ENCODE measurements around the gene PLTP. TPM values are rescaled to one million over a fixed set of nuclear protein-coding genes. Genes with fewer than 3 reads are reported as not detected.
"Not testable (repeated sequence)": the region's sequence is repeated elsewhere in the genome, so short reads cannot be mapped to it uniquely, and the experiment has no call there.

Gene PLTP
- total RNA-seq, 1 donor from 2014 or later: 162 TPM

DNA sequence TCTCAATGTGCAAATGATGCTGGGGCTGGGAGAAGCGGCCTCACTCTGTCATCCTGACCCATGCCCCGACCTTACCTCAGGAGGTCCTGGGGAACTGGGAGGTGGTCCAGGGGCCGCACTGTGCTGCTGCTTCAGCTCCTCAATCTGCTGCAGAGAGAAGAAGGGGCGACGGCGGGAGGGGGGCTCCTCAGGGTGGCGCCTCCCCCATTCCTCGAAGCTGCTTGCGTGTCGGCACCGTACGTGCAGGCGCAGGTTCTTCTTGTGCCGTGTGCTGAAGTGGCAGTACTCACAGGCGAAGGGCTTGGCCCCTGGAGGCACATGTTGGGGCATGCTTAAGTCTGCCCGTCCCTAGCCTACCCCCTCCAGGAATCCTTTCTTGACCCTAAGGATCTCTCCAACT, 47.2 kb upstream of the PLTP start:
- no peak for TF ChIP-seq CTCF (IDR thresholded peaks at IDR 0.05; ENCODE audit: insufficient read depth, low read depth, low read length)
- no peak for TF ChIP-seq EZH2 (IDR thresholded peaks at IDR 0.05; ENCODE audit: insufficient read depth, low read length)
- Histone ChIP-seq H3K36me3 (ENCODE audit: insufficient read depth, low read length) (peaks cover 57% of the 10 kb centered on the region), H3K4me2 (ENCODE audit: low read length) (no peak overlapping the region), H3K4me1 (ENCODE audit: insufficient read depth, low read length) (peaks cover under 1% of the 10 kb centered on the region), H3K9me3 (ENCODE audit: insufficient read depth, low read depth, low read length) (no peaks in the 10 kb centered on the region), H4K20me1 (ENCODE audit: insufficient read depth, low read length) (peaks cover 22% of the 10 kb centered on the region), H3K79me2 (ENCODE audit: insufficient read depth, low read length) (no peaks in the 10 kb centered on the region), H3K4me3 (ENCODE audit: insufficient read depth, low read depth, low read length) (no peak overlapping the region), H2AFZ (ENCODE audit: low read depth, low read length) (no peak overlapping the region), H3K27me3 (ENCODE audit: insufficient read depth, low read length) (no peaks in the 10 kb centered on the region), H3K9ac (ENCODE audit: low read length) (no peak overlapping the region), H3K27ac (ENCODE audit: low read depth, low read length) (no peak overlapping the region)
- Mint-ChIP-seq H3K4me3 (ENCODE audit: unreplicated experiment) (no peak overlapping the region), H3K4me1 (ENCODE audit: low read depth, unreplicated experiment) (no peaks in the 10 kb centered on the region), H3K27me3 (ENCODE audit: low read depth, unreplicated experiment) (no peaks in the 10 kb centered on the region), H3K9me3 (ENCODE audit: unreplicated experiment) (peaks cover 3% of the 10 kb centered on the region), H3K27ac (ENCODE audit: unreplicated experiment) (no peak overlapping the region), H3K36me3 (ENCODE audit: low read depth, unreplicated experiment) (peaks cover 24% of the 10 kb centered on the region)
- FAIRE-seq: no peak
- DNase-seq (ENCODE audit: low read depth): no peak

- no peak for TF ChIP-seq EZH2 (IDR thresholded peaks at IDR 0.05; ENCODE audit: insufficient read depth, low read length)
- TF ChIP-seq CTCF (IDR thresholded peaks at IDR 0.05; ENCODE audit: insufficient read depth, low read depth, low read length): no peak
- no peak overlapping the region for H2AFZ ChIP-seq (ENCODE audit: low read depth, low read length)
- no peak for DNase-seq (ENCODE audit: low read depth)
- no peak overlapping the region for H3K9ac ChIP-seq (ENCODE audit: low read length)
- no peaks in the 10 kb centered on the region for H3K27me3 Mint-ChIP-seq (ENCODE audit: low read depth, unreplicated experiment)
- H4K20me1 ChIP-seq (ENCODE audit: insufficient read depth, low read length): peaks cover 17% of the 10 kb centered on the region
- H3K4me1 ChIP-seq (ENCODE audit: insufficient read depth, low read length): no peaks in the 10 kb centered on the region
- no peak overlapping the region for H3K27ac ChIP-seq (ENCODE audit: low read depth, low read length)
- H3K36me3 ChIP-seq (ENCODE audit: insufficient read depth, low read length): peaks cover 53% of the 10 kb centered on the region
- no peak for FAIRE-seq
- no peak overlapping the region for H3K4me3 Mint-ChIP-seq (ENCODE audit: unreplicated experiment)
- H3K36me3 Mint-ChIP-seq (ENCODE audit: low read depth, unreplicated experiment): peaks cover 24% of the 10 kb centered on the region
- no peaks in the 10 kb centered on the region for H3K4me1 Mint-ChIP-seq (ENCODE audit: low read depth, unreplicated experiment)
- no peak overlapping the region for H3K27ac Mint-ChIP-seq (ENCODE audit: unreplicated experiment)
- no peaks in the 10 kb centered on the region for H3K79me2 ChIP-seq (ENCODE audit: insufficient read depth, low read length)
- no peak overlapping the region for H3K4me3 ChIP-seq (ENCODE audit: insufficient read depth, low read depth, low read length)
- H3K9me3 ChIP-seq (ENCODE audit: insufficient read depth, low read depth, low read length): no peaks in the 10 kb centered on the region
- H3K4me2 ChIP-seq (ENCODE audit: low read length): no peak overlapping the region
- H3K27me3 ChIP-seq (ENCODE audit: insufficient read depth, low read length): no peaks in the 10 kb centered on the region
- H3K9me3 Mint-ChIP-seq (ENCODE audit: unreplicated experiment): peaks cover 3% of the 10 kb centered on the region
Measured at GRCh38 chr20:45958593-45958992, 46.6 kb upstream of the PLTP start.

- no peaks in the 10 kb centered on the region for H3K9me3 ChIP-seq (ENCODE audit: insufficient read depth, low read depth, low read length)
- no peaks in the 10 kb centered on the region for H3K79me2 ChIP-seq (ENCODE audit: insufficient read depth, low read length)
- peaks cover 3% of the 10 kb centered on the region for H3K9me3 Mint-ChIP-seq (ENCODE audit: unreplicated experiment)
- H3K4me3 Mint-ChIP-seq (ENCODE audit: unreplicated experiment): no peak overlapping the region
- no peak for FAIRE-seq
- H3K4me1 ChIP-seq (ENCODE audit: insufficient read depth, low read length): no peaks in the 10 kb centered on the region
- no peaks in the 10 kb centered on the region for H3K4me1 Mint-ChIP-seq (ENCODE audit: low read depth, unreplicated experiment)
- no peak overlapping the region for H3K27ac Mint-ChIP-seq (ENCODE audit: unreplicated experiment)
- TF ChIP-seq EZH2 (IDR thresholded peaks at IDR 0.05; ENCODE audit: insufficient read depth, low read length) (no peak), CTCF (IDR thresholded peaks at IDR 0.05; ENCODE audit: insufficient read depth, low read depth, low read length) (no peak)
- peaks cover 49% of the 10 kb centered on the region for H3K36me3 ChIP-seq (ENCODE audit: insufficient read depth, low read length)
- no peaks in the 10 kb centered on the region for H3K27me3 Mint-ChIP-seq (ENCODE audit: low read depth, unreplicated experiment)
- H3K9ac ChIP-seq (ENCODE audit: low read length): no peak overlapping the region
- no peak overlapping the region for H2AFZ ChIP-seq (ENCODE audit: low read depth, low read length)
- DNase-seq (ENCODE audit: low read depth): no peak
- no peaks in the 10 kb centered on the region for H3K27me3 ChIP-seq (ENCODE audit: insufficient read depth, low read length)
- no peak overlapping the region for H3K4me3 ChIP-seq (ENCODE audit: insufficient read depth, low read depth, low read length)
- no peak overlapping the region for H3K4me2 ChIP-seq (ENCODE audit: low read length)
- peaks cover 21% of the 10 kb centered on the region for H3K36me3 Mint-ChIP-seq (ENCODE audit: low read depth, unreplicated experiment)
- H4K20me1 ChIP-seq (ENCODE audit: insufficient read depth, low read length): peaks cover 7% of the 10 kb centered on the region
- no peak overlapping the region for H3K27ac ChIP-seq (ENCODE audit: low read depth, low read length)
Measured at GRCh38 chr20:45957021-45957941, 45.3 kb upstream of the PLTP start.

DNA sequence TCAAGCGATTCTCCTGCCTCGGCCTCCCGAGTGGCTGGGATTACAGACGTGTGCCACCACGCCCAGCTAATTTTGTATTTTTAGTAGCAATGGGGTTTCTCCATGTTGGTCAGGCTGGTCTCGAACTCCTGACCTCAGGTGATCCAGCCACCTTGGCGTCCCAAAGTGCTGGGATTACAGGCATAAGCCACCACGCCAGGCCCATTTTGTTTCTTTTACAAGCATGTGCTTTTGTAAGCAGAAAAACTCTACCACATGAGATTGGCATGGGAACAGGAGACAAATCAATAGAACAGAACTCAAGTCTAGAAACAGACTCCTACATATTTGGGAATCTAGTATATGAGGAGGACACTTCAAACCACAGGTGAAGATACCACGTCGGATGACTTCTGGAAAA, 44.4 kb upstream of the PLTP start:
- not testable (repeated sequence) for H3K79me2 ChIP-seq (ENCODE audit: insufficient read depth, low read length); H3K4me1 ChIP-seq (ENCODE audit: insufficient read depth, low read length); H3K27me3 Mint-ChIP-seq (ENCODE audit: low read depth, unreplicated experiment); H3K9ac ChIP-seq (ENCODE audit: low read length); FAIRE-seq; H2AFZ ChIP-seq (ENCODE audit: low read depth, low read length); H3K27ac ChIP-seq (ENCODE audit: low read depth, low read length); H3K27ac Mint-ChIP-seq (ENCODE audit: unreplicated experiment); DNase-seq (ENCODE audit: low read depth); H3K4me3 Mint-ChIP-seq (ENCODE audit: unreplicated experiment); H3K27me3 ChIP-seq (ENCODE audit: insufficient read depth, low read length); H3K4me3 ChIP-seq (ENCODE audit: insufficient read depth, low read depth, low read length); H4K20me1 ChIP-seq (ENCODE audit: insufficient read depth, low read length); H3K9me3 Mint-ChIP-seq (ENCODE audit: unreplicated experiment); H3K9me3 ChIP-seq (ENCODE audit: insufficient read depth, low read depth, low read length); H3K4me1 Mint-ChIP-seq (ENCODE audit: low read depth, unreplicated experiment); H3K4me2 ChIP-seq (ENCODE audit: low read length)
- H3K36me3 Mint-ChIP-seq (ENCODE audit: low read depth, unreplicated experiment): peaks cover 29% of the 10 kb centered on the region
- peaks cover 49% of the 10 kb centered on the region for H3K36me3 ChIP-seq (ENCODE audit: insufficient read depth, low read length)

All from astrocyte (in vitro differentiated cells and primary cell).